WTC11 (cell line): ENCODE results near the gene WDR76. TPM values are rescaled to one million over a fixed set of nuclear protein-coding genes. Genes with fewer than 3 reads are reported as not detected.

Experiments used
- ATAC-seq: fragments of 200-7000 bp; cut with Tn5 transposase; 2 replicates; pipeline ENCODE4 v1.10.0; 2021; ENCODE audit warnings: mild to moderate bottlenecking, moderate library complexity
- CTCF ChIA-PET: fragments of 300-600 bp; sonication (Branson Sonifier 250); formaldehyde crosslinking; loops from one replicate; lab custom pipeline; 2021; ENCODE audit warnings: antibody characterized with exemption; lab: Charles Lee
- POLR2A ChIA-PET: fragments of 350-600 bp; sonication (Branson Sonifier 250); formaldehyde crosslinking; loops from one replicate; lab custom pipeline; 2021; ENCODE audit warnings: antibody characterized with exemption; lab: Charles Lee
- DNase-seq: peaks from one replicate; pipeline ENCODE4 v3.0.0; 2021; ENCODE audit warnings: low spot score
- H3K27ac Mint-ChIP-seq: 2 replicates; pipeline ENCODE4 v1.8.0; 2021; ENCODE audit warnings: mixed read lengths
- H3K27me3 Mint-ChIP-seq: 2 replicates; pipeline ENCODE4 v1.8.0; 2021; ENCODE audit warnings: low read depth, mild to moderate bottlenecking, moderate library complexity, mixed read lengths
- H3K36me3 Mint-ChIP-seq: 2 replicates; pipeline ENCODE4 v1.8.0; 2021; ENCODE audit warnings: mixed read lengths
- H3K4me1 Mint-ChIP-seq: 2 replicates; pipeline ENCODE4 v1.8.0; 2022; ENCODE audit warnings: mixed read lengths
- H3K4me3 Mint-ChIP-seq: 2 replicates; pipeline ENCODE4 v1.8.0; 2021; ENCODE audit warnings: mild to moderate bottlenecking, moderate library complexity, mixed read lengths
- H3K9me3 Mint-ChIP-seq: 2 replicates; pipeline ENCODE4 v1.8.0; 2021; ENCODE audit warnings: mixed read lengths
- AFF4 ChIP-seq: sonication (generic); formaldehyde crosslinking; IDR thresholded peaks from 2 replicates; pipeline ENCODE4 v1.8.1; 2023; ENCODE audit warnings: mild to moderate bottlenecking, missing genetic modification reagents, borderline replicate concordance
- ATF1 ChIP-seq: sonication (generic); formaldehyde crosslinking; IDR thresholded peaks from 2 replicates; pipeline ENCODE4 v1.8.1; 2023; ENCODE audit warnings: mild to moderate bottlenecking, moderate library complexity, missing genetic modification reagents
- CDX4 ChIP-seq: fragments of 250-450 bp; sonication (Bioruptor Pico); IDR thresholded peaks from 2 replicates; pipeline ENCODE4 v1.9.0; 2021; ENCODE audit warnings: moderate library complexity, mild to moderate bottlenecking, inconsistent platforms, borderline replicate concordance
- CREB1 ChIP-seq: sonication (generic); formaldehyde crosslinking; IDR thresholded peaks from 2 replicates; pipeline ENCODE4 v1.8.0; 2023; ENCODE audit warnings: mild to moderate bottlenecking, missing genetic modification reagents
- ELF4 ChIP-seq: sonication (generic); formaldehyde crosslinking; IDR thresholded peaks from 2 replicates; pipeline ENCODE4 v1.8.1; 2022; ENCODE audit warnings: low read depth, mild to moderate bottlenecking, moderate library complexity, missing genetic modification reagents
- FOXP4 ChIP-seq: sonication (generic); formaldehyde crosslinking; IDR thresholded peaks from 2 replicates; pipeline ENCODE4 v1.8.0; 2022; ENCODE audit warnings: mild to moderate bottlenecking, missing genetic modification reagents
- GABPB1 ChIP-seq: sonication (generic); formaldehyde crosslinking; IDR thresholded peaks from 2 replicates; pipeline ENCODE4 v1.8.1; 2023; ENCODE audit warnings: mild to moderate bottlenecking, missing genetic modification reagents
- MAX ChIP-seq: sonication (generic); formaldehyde crosslinking; IDR thresholded peaks from 2 replicates; pipeline ENCODE4 v1.8.0; 2022; ENCODE audit warnings: mild to moderate bottlenecking, missing genetic modification reagents
- MLX ChIP-seq: sonication (generic); formaldehyde crosslinking; IDR thresholded peaks from 2 replicates; pipeline ENCODE4 v1.8.1; 2023; ENCODE audit warnings: mild to moderate bottlenecking, missing genetic modification reagents, moderate library complexity
- NR2C2 ChIP-seq: sonication (generic); formaldehyde crosslinking; IDR thresholded peaks from 2 replicates; pipeline ENCODE4 v1.8.0; 2022; ENCODE audit warnings: mild to moderate bottlenecking, missing genetic modification reagents
- SOX15 ChIP-seq: fragments of 250-450 bp; sonication (Bioruptor Pico); IDR thresholded peaks from 2 replicates; pipeline ENCODE4 v1.9.0; 2021; ENCODE audit warnings: mild to moderate bottlenecking
- SP1 ChIP-seq: sonication (generic); formaldehyde crosslinking; conservative IDR thresholded peaks from 2 replicates; pipeline ENCODE4 v1.8.1; 2022; ENCODE audit warnings: missing genetic modification reagents
- ZMAT4 ChIP-seq: fragments of 250-450 bp; sonication (Bioruptor Pico); IDR thresholded peaks from 2 replicates; pipeline ENCODE4 v1.9.0; 2021; ENCODE audit warnings: mild to moderate bottlenecking
- ZNF138 ChIP-seq: sonication (generic); formaldehyde crosslinking; conservative IDR thresholded peaks from 2 replicates; pipeline ENCODE4 v1.8.1; 2022; ENCODE audit warnings: mild to moderate bottlenecking, moderate library complexity, missing genetic modification reagents
- ZNF219 ChIP-seq: sonication (generic); formaldehyde crosslinking; IDR thresholded peaks from 2 replicates; pipeline ENCODE4 v1.8.0; 2023; ENCODE audit warnings: missing genetic modification reagents, mild to moderate bottlenecking, borderline replicate concordance
- ZNF317 ChIP-seq: sonication (generic); formaldehyde crosslinking; IDR thresholded peaks from 2 replicates; pipeline ENCODE4 v1.8.1; 2023; ENCODE audit warnings: low read depth, mild to moderate bottlenecking, moderate library complexity, missing genetic modification reagents, borderline replicate concordance
- ZNF425 ChIP-seq: fragments of 250-450 bp; sonication (Bioruptor Pico); conservative IDR thresholded peaks from 2 replicates; pipeline ENCODE4 v1.9.0; 2021; ENCODE audit warnings: mild to moderate bottlenecking
- ZSCAN18 ChIP-seq: fragments of 250-450 bp; sonication (Bioruptor Pico); IDR thresholded peaks from 2 replicates; pipeline ENCODE4 v2.1.2; 2022; ENCODE audit warnings: mild to moderate bottlenecking, moderate library complexity
- total RNA-seq: library from RNA; stranded (reverse); gene quantifications from 3 replicates; pipeline ENCODE4 v1.2.3, GENCODE V29; 2021

Gene WDR76
- total RNA-seq, 1 experiment from 2014 or later, result 16.2 TPM

- TF ChIP-seq NR2C2 (CRISPR knock-in tag) (no peak), ELF4 (CRISPR knock-in tag) (no peak), SOX15 (CRISPR knock-in tag) (no peak), ATF1 (CRISPR knock-in tag) (no peak), MAX (CRISPR knock-in tag) (no peak), ZSCAN18 (CRISPR knock-in tag) (no peak), SP1 (no peak), ZMAT4 (CRISPR knock-in tag) (no peak)
These were observed 50.1 kb downstream of the WDR76 start (continued) for GRCh38 chr15:43876872-43877271.

- ChIA-PET POLR2A (no interaction called here), CTCF (interaction anchor here (0.7 kb wide), 1 partner anchor 9 kb away, joined by 3 read pairs; no protein-coding TSS in a partner anchor)
- DNase-seq (no peak), ATAC-seq (no peak)
- Mint-ChIP-seq H3K9me3 (no peaks in the 10 kb centered on the region), H3K27me3 (no peaks in the 10 kb centered on the region), H3K27ac (no peak overlapping the region), H3K36me3 (peaks cover 13% of the 10 kb centered on the region), H3K4me1 (peaks cover 16% of the 10 kb centered on the region), H3K4me3 (no peak overlapping the region)
- TF ChIP-seq FOXP4 (CRISPR knock-in tag) (no peak), CREB1 (CRISPR knock-in tag) (no peak), GABPB1 (CRISPR knock-in tag) (no peak), AFF4 (no peak), ZNF425 (CRISPR knock-in tag) (no peak), MLX (CRISPR knock-in tag) (no peak), CDX4 (no peak), SOX15 (CRISPR knock-in tag) (no peak), ZNF219 (CRISPR knock-in tag) (no peak), ZNF138 (no peak), ZNF317 (CRISPR knock-in tag) (no peak)
These were observed 50.6 kb downstream of the WDR76 start for GRCh38 chr15:43877371-43877770.
